AG08395 (cell line): ENCODE results near the gene MLLT10.

Source experiments
- DNase-seq: peaks from one replicate; pipeline ENCODE4 v3.0.0; 2012; ENCODE audit warnings: mixed read lengths, low spot score

The MLLT10 gene

GRCh38 chr10:21740989-21741388 is 207.0 kb downstream of the MLLT10 start:
- DNase-seq, result no peak

GRCh38 chr10:21742740-21743412 is 208.8 kb downstream of the MLLT10 start:
- no peak for DNase-seq

DNA sequence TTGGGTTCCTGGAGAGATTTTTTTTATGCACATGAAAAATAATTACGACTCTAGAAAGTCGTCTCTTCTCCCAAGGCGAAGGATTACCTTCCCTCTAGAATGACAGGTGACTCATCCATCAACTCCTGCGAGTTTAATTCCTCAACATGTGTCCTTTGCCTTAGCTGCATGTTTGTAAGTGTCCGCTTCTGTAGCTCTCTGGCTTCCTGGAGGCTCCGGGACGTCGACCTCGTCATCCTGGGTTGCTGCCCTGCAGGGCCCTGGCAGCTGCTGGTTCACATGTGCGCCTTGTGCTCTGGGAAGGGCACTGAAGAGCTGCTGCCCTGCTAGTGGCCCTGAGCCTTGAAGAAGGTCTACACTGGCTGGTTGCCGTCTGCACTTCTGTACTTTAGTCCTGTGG is 210.2 kb downstream of the MLLT10 start:
- DNase-seq, result no peak

DNA sequence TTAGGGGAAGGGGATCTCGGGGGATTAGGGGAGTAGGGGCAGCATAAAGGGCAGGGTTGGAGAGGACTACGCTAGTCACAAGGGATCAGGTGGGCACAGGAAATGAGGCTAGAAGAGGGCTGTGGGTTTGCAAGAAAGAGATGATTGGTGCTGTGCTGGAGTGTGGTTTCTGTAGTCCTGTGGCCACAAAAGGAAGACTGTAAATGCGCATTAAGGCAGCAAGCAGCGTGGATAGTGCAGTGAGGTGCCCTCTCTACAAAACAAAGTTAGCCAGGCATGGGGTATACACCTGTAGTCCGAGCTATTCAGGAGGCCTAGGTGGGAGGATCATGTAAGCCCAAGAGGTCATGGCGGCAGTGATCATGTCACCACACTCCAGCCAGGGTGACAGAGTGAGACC is 212.1 kb downstream of the MLLT10 start:
- DNase-seq, result no peak

DNA sequence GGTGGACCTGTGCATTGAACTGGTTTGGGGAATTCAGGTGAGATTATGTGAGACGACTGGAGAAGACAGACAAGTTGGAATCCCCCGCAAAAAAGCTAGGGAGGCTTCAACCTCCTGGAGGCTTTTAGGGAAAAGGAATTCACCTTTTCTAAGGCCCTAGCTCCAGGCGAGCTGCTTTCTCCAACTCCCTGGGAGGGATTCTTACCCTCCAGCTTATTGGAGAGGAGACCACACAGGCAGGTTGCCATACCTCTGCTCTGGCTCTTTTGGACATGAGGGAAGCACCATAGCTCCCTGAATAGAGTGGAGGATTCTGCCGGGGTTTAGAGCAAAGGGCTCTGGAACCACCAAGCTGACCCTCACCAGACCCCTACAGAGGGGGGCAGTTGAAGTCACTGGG is 213.8 kb downstream of the MLLT10 start:
- no peak for DNase-seq

DNA sequence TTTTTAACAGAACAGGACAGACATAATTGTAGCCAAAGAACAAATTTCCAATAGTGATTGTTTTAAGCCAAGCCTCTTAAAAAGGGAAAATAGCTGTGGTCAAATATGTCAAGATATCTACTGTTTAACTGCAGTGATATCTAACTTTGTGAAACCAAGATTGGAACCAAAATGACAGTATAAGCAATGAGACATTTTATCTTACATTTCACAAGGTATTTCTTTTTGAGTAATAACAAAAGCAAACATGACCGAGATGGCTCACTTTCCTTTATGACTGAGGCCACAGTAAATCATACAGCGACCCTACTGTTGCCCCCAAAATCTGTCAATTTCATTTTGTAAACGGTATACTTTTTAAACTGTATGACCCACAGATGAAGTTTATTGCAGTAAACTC is 215.8 kb downstream of the MLLT10 start:
- DNase-seq, result no peak

DNA sequence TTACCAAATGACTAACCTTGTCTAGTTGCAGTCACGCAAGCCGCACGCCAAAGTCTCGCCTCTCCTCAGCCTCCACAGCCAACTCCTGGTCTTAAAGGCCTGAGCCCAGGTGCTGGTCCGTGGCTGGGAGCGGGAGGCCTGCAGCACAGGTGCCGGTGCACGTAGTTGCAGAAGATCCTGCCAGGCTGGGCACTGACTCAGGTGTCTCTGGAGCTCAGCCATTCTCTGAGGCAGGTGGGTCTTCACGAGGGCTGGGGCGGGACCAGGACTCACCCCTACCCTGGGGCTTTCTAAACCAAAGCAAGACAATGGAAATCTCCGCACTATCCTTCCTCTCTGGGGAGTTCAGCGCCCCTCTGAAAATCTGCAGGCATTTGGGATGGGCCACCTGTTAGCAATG is 216.4 kb downstream of the MLLT10 start:
- DNase-seq, result no peak

GRCh38 chr10:21751341-21752310 is 217.6 kb downstream of the MLLT10 start:
- no peak for DNase-seq

DNA sequence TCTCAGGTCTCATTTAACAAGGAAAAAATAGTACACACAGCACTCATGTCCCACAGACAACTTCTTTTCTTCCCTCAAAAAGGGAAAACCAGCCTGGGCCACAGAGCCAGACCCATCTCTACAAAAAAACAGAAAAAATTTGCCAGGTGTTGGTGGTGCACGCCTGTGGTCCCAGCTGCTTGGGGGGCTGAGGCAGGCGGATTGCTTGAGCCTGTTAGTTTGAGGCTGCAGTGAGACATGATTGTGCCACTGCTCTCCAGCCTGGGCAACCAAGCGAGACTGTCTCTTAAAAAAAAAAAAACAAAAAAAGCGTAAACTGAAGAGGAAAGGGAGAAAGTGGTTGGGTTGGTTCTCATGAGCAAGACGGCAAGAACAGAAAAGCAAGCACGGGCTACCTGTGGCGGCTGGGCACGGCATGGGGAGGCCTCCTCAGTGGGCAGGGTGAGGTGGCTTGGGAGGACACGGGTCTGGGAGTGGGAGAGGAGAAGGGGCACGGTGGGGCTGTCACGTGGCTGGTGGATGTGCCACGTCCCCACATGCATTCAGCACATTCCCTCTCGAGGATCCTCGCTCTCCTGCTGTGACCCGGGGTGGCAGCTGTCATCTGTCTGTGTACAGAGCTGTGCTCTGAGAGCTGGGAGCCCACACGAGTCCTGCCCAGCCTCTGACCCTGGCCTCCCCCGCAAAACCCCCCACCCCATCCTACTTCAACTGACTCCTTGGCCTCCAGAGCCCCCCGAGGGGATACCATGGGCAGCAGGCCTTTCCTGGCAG is 219.7 kb downstream of the MLLT10 start:
- no peak for DNase-seq

DNA sequence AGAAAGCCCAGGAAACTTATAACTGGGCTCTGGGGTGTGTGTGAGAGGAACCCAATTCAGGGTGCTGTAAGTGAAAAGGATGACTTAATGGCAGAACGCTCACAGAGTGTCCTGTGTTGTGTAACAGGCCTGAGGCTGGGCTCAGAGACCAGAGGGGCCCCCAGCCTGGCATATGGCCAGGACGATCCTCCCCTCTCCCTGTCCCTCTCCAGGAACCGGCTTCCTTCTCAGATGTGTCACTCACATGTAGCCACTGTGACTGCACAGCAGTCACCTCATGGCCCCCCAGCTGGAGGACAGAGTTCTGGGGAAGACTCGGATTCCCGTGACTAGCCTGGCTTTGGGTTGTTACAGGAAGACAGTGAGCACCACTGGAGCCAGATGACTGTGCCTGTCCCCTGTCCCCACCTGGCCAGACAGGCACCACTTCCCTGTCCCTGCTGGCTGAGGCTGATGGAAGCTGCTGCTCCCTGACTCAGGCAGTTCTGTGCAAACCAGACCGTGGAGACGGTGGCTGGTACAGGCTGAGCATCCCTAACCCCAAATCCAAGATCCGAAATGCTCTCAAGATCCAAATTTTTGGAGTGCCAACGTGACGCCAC is 220.5 kb downstream of the MLLT10 start:
- DNase-seq, result no peak

DNA sequence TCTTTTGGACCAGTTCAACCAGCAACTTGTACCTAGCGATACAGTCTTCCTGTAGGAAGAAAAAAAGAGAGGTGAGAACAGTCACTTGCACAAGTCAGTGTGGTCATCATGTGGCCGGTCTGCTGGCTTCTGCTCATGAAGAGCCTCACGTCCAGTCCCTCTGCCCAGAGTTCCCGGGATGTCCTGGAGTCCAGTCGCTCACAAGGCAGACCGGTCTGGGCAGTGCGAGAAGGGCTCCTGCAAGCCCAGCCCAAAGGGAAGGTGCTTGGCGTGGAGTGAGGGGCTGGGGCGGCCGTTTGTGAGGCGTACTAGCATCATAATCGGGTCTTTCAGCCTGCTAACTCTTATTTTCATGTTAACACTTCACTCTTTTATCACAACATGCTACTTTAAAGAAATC is 222.7 kb downstream of the MLLT10 start:
- DNase-seq, result no peak

DNA sequence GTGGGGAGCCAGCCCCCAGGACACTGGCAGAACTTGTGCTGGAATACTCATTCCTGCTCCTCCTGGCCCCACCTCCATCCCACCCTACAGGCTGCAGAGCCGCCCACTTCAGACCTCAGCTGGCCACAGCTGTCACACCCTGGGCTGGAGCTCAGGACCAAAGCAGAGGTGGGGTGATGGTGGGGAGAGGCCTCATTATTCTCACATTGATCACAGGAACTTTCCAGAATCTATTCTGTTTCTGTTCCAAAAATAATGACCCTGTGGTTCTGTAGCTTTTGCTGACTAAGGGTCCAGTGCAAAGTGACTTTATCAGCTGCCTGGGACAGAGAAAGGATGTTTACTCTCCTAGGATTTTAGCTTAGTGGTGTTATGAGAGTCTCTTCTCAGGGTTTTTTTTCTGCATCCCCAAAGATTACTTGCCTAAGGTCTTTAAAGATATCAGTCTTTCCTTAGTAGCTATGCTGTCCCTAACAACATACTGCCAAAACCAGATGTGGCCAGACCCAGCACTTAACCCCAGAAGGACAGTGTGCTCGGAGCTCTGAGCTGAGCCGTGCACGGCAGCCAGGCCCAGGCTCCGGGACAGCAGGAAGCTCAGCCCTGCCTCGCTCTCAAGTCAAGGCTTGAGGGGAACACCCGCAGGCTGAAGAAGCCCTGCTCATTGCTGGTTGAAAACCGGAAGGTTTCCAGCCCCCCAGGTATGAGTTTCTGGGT is 223.3 kb downstream of the MLLT10 start:
- DNase-seq, result no peak

DNA sequence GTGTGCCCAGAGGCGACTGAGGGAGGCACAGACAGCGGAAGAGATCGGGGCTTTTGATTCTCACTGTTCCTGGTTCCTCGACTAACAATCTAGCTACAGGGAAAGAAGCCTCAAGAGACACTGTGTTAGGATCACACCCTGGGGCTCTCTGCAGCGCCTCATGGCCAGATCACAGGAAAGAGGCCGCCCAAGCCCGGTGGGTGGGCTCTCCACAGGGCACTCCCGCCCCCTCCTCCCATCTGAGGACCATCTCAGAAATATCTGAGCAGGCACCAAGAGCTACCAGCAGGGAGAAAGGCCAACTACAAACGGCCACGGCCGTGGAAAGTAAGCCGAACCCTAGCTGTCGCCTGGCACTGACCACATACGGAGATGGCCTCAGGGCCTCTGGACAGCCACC is 224.2 kb downstream of the MLLT10 start:
- DNase-seq, result no peak

DNA sequence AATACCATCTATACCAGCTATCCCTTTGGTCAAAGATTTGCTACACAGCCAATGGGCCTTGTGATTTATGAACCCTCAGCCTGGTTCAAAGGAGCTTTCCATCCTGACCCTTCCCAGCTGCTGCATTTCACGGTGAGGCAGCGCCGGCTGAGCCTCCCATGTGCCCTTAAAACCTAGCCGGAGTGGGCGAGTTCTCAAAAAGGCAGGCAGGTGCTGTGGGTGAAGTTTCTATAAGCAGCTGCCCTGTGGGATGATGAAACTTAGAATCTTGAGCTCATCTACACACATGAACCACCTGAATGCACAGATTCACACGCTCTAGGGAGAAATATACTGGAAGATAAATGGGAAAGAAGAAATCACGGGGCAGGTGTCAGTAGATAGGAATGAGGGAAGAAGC is 224.7 kb downstream of the MLLT10 start:
- no peak for DNase-seq

DNA sequence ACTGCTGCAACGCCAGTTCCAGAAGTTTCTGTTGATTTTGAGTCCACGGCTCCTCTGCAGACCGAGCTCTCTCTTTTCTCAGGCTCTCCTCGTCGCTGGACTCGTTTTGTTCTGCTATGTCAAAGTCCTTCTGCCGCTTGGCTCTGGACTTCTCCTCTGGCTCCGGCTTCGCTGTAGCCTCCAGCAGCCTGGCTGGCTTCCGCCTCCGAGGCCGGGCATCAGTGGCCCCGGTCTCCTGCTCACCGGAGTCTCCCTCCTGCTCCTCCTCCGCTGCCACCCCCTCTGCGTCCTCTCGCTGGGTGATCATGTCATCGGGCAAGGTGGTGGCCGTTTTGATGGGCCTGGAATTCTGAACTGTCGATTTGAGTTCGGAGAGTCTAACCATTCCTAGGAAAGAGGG is 225.2 kb downstream of the MLLT10 start:
- no peak for DNase-seq

GRCh38 chr10:21760332-21760731 is 226.3 kb downstream of the MLLT10 start:
- no peak for DNase-seq

- no peak for DNase-seq
Observed at GRCh38 chr10:21764466-21765189, 230.6 kb downstream of the MLLT10 start.

- no peak for DNase-seq
Observed at GRCh38 chr10:21769041-21769440, 235.0 kb downstream of the MLLT10 start.

DNA sequence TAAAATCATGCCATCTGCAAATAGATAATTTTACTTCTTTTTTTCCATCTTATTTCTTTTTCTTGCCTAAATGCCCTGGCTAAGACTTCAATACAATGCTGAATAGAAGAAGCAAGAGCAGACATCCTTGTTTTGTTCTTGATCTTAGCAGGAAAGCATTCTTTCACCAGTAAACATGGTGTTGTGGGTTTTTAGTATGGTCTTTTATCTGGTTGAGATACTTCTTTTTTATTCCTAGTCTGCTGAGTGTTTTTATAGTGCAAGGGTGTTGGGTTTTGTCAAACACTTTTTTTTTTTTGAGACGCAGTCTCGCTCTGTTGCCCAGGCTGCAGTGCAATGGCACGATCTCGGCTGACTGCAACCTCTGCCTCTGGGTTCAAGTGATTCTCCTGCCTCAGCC is 237.2 kb downstream of the MLLT10 start:
- no peak for DNase-seq

GRCh38 chr10:21776883-21777282 is 242.9 kb downstream of the MLLT10 start:
- no peak for DNase-seq

- no peak for DNase-seq
Observed at GRCh38 chr10:21791276-21791675, 257.2 kb downstream of the MLLT10 start.
